Central memory CD4-positive, alpha-beta T cell (primary cell): Measurements from ENCODE around the gene TRIP10.

Source experiments
- DNase-seq: peaks from one replicate; pipeline ENCODE4 v3.0.0; 2022

Gene TRIP10

DNA sequence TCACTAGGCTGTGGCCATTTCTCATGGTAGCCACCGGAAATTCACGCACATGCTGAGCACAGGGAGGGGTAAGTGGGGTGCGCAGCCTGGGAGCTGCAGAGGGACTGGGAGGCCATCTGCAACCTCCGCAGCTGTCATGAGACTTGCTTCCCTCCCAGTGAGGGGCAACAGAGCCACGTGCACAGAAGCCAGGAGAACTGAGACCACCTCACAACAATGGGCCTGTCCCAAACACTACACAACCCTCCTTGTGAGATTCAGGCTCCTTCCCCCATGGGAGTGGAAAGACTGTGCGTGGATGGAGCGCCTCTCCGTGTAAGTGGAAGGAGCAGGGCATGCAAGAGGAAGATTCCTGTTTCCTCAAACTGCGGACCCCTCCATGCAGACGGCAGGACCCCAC lies 27.9 kb upstream of the TRIP10 start:
- no peak for DNase-seq

DNA sequence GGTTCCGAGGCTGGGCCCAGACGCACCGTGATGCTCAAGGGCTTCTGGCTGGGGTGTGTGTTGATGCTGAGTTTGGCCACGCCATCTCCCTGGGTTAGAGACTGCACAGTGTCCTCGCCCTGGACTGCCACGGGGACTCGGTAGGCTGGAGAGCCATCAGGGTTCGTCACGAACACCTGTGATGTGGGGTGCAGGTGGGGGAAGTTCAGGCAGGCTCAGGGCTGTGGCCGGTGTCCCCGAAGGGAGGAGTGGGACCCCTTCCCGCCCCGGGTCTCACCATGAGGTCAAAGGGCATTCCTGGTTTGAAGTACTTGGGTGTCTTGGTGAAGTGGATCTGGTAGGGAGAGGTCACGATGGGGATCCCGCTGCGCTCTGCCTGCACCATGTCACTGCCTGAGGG lies 27.2 kb upstream of the TRIP10 start:
- DNase-seq, result no peak

DNA sequence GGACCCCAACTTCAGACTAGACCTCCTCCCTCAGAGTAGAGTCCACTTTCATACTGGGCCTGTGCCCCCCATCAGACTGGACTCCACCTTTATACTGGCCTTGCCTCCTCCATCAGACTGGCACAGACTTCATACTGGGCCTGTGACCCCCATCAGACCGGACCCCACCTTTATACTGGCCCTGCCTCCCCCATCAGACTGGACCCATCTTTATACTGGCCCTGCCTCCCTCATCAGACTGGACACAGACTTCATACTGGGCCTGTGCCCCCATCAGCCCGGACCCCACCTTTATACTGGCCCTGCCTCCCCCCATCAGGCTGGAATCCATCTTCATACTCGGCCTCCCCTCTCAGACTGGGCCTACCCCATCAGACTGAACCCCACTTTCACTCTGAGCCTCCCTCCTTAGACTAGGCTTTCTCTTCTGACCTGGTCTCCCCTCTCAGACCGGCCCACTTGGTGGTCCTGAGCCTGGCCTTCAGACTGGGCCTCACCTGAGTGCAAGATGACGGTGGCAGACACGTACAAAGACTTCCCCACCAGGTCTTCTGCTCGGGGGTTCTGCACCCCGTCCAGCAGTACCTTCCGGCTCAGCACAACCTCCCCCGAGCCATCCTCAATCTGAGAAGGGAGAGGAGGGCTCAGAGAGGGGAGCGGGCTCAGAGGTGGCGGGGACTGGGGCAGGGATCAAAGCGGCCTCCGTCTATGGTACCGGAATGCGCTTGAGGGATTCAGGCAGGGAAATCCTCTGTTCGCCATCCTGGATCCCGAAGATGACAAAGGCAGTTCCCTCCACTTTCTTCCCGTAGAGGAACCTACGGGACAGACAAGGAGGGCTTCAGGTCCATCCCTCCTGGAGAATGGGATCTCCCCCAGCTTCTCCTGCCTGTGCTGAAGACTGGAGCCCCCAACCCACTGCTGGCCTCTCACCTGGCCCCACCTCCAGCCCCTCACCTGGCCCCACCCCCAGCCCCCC lies 26.5 kb upstream of the TRIP10 start:
- no peak for DNase-seq

DNA sequence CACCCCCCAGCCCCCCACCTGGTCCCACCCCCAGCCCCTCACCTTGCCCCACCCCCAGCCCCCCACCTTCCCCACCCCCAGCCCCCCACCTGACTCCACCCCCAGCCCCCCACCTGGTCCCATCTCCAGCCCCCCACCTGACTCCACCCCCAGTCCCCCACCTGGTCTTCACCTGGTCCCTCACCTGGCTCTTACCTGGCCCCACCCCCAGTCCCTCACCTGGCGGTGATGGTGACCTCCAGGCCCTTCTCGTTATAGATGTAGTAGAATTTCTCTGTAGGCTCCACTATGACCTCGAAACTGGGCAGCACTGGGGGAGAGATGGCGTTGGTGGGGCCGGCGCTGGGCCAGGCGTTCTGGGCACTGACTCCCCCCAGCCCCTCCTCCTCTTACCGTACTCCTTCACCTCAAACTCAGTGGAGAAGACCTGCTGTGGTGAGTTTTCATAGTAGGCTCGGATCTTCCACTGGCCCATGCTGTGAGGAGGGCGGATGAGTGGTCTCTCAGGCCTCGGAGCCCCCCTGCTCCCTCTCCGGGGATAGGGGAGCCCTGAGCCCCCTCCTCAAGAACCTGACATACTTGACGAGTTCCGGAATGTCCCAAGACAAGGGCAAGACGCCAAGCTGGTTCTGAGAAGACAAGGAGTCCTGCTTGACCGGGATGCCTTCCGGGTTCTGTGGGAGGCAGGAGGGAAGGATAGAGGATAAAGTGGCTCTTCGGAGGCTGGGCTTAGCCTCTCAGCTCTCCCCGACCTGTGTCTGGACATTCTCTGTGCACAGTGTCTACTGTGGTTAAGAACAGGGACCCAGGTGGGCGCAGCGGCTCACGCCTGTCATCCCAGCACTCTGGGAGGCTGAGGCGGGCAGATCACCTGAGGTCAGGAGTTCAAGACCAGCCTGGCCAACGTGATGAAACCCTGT lies 25.4 kb upstream of the TRIP10 start:
- DNase-seq, result no peak

DNA sequence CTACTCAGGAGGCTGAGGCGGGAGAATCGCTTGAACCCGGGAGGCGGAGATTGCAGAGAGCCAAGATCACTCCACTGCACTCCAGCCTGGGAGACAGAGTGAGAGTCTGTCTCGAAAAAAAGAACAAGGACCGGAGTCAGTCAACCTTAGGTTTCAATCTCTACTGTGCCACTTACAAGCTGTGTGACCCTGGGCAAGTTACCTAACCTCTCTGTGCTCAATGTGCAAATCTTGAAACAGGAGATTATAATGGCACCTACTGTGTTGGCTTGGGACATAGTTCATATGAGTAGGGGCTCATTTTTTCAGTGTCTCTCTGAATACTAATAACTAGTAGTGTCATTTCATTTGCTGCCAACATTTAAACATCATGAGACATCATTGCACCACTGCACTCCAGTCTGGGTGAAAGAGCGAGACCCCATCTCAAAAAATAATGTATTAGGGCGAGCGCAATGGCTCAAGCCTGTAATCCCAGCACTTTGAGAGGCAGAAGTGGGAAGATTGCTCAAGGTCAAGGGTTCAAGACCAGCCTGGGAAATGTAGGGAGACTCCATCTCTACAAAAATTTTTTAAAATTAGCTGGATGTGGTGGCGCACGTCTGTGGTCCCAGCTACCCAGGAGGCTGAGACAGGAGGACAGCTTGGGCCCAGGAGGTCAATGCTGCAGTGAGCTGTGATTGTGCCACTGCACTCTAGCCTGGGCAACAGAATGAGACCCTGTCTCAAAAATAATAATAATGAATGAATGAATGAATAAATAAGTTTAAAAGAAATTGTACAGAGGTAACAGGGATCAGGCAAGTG lies 24.5 kb upstream of the TRIP10 start:
- no peak for DNase-seq

DNA sequence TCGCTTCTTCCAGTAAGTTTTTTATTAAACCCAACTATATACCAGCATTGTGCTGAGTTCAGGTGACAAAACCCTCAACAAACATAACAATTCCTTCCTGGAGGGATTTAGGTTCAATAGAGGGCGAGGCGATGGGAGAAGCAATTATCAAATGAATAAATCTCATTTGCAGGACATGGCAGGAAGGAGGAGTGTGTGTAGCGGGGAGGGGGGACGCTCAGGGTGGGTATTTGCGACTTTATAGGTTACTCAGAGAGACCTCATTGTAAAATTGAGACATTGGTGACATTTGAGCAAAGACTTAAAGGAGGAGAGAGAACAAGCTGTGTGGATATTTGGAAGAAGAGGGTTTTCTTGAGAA lies 22.9 kb upstream of the TRIP10 start:
- no peak for DNase-seq

DNA sequence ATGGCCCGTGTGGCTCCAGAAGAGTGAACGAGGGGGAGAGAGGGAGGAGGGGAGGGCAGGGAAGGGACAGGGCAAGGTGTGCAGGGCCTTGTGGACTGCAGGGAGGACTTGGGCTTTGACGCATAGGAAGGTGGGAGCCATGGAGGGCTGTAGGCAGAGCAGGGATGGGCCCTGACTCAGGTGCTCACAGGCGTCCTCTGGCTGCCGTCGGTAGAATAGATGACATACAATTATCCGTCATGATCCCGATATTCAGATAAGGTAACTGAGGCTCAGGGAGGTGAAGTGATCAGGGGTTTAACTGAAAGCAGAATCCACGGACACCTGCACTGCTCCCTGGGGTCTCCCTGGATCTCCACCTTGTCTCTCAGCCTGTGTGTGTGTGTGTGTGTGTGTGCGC lies 22.4 kb upstream of the TRIP10 start:
- DNase-seq, result no peak

DNA sequence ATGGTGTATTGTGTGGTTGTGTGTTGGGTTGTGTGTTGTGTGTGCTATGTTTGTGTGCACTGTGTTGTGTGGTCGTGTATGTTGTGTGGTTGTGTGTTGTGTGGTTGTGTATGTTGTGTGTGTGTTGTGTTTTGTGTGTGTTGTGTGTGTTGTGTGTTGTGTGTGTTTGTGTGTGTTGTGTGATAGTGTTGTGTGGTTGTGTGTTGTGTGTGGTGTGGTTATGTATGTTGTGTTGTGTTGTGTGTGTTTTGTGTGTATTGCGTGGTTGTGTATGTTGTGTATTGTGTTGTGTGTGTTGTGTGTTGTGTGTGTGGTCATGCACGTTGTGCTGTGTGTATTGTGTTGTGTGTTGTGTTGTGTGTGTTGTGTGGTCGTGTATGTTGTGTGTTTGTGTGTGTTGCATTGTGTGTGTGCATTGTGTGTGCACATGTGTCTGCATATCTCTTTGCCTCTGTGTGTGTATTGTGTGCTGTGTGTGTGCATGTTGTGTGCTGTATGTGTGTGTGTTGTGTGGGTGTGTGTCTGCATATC lies 22.0 kb upstream of the TRIP10 start:
- DNase-seq, result no peak

DNA sequence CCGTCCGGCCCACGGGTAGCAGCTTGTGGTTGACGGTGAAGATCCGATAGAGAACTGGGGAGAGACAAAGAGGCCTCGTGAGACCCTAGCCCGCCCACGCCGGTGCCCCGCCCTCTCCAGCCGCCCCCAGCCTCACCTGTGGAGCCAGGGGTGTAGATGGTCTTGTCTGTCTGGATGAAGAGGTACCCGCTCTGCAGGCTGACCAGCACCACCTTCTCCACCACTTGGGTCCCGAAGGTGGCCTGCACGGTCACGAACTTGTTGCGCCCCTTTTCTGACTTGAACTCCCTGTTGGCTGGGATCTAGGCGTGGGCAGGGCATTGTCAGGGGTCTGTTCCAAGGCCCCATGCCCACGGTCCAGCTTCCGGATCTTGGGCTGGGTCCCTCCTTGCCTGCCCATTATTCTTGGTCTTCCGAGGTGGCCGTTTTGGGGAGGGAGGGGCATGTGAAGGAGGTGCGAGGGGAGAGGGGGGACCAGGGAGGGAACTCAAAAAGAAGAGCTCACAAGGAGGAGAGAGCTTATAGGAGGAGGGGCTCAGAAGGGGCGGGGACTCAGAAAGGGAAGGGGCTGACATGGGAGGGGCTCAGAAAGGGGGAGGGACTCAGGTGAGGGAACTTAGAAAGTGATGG lies 21.3 kb upstream of the TRIP10 start:
- DNase-seq, result no peak

DNA sequence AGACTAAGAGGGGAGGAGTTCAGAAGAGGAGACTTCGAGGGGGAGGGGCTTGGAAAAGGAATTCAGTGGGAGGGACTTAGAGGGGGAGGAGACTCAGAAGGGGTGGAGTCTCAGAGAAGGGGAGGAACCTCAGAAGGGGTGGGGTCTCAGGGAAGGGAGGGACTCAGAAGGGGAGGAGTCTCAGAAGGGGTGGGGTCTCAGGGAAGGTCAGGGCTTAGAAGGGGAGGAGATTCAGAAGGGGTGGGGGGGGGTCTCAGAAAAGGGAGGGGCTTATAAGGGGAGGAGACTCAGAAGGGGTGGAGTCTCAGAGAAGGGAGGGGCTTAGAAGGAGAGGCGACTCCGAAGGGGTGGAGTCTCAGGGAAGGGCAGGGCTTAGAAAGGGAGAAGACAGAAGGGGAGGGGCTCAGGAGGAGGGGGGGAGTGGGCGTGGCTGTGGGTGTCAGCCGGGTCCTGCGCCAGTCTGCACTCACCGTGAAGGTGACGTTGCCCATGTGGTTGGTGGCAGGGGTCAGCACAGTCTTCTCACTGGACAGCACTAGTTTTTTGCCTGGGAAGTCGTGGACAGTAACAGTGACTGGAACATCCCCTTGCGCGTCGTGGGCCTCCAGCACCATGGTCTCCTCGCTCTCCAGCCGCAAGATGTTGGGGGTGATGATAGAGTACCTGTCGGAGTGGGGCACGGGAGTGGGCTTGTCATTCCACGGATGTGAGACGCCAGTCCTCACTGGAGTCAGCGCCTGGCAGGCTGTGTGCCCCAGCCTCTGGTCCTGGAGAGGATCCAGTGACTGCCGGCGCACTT lies 20.5 kb upstream of the TRIP10 start:
- DNase-seq, result no peak

DNA sequence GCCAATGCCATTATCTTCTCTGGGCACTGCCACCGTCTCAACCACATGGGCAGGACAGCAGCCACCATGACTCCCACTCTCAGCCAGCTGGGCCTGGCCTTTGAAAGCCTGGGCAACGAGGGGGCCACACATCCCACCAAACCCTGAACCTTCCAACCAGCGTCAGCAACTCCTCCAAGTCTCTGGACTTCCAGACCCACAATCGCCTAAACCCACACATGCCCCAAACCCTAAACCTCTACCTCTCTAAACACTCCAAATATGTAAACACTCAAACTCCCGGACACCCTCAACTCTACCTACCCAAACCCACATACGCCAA lies 20.0 kb upstream of the TRIP10 start:
- DNase-seq, result no peak

DNA sequence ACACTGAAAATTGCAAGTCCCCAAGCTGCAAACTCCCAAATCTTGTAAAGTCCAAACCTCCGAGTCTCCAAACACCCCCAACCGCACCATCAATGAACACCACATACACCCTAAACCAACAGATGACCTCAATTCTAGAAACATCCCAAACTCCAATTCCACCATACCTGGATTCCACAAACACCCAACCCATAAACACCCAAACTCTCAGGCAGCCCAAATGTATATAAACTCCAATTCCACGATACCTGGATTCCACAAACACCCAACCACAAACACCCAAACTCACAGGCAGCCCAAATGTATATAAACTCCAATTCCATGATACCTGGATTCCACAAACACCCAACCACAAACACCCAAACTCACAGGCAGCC lies 19.5 kb upstream of the TRIP10 start:
- DNase-seq, result no peak

DNA sequence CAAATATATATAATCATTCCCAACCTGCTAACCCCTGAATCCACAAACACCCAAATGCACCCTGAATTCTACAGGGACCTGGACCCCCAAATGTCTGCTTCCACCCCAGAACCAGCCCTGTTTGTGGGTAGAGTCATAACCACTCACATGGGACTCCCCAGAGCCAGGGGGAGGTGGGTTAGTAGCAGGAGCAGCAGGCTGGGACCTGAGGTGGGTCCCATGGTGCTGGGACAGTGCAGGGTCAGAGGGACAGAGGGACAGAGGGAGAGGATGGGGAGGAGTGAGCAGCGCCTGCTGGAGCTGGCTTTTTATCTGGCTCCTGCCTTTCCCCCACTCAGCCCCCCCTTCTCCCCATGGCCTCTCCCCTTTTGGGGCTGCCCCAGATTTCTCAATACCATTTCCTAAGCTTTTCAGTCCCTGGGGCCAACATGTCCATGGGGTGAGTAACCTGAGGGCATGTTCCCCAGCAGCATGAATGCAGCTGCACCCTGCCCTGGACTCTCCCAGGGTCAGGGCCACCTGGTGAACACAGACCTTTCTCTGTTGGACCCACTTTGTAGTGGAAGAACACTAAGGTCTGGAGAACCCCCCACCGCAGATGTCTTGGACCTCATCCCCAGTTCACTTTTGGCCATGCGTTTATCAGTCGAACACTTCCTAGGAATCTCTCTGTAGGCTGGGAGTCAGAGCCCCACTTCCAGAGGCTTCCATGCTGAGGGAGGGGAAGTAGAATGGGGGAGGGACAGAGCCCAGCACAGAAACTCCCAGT lies 18.9 kb upstream of the TRIP10 start, which contains the start of gene C3:
TSS of gene C3 (minus strand) at position 282 of the 769 bp plus-strand sequence. CDS start at position 221, 61 bp downstream.
- DNase-seq, result no peak

DNA sequence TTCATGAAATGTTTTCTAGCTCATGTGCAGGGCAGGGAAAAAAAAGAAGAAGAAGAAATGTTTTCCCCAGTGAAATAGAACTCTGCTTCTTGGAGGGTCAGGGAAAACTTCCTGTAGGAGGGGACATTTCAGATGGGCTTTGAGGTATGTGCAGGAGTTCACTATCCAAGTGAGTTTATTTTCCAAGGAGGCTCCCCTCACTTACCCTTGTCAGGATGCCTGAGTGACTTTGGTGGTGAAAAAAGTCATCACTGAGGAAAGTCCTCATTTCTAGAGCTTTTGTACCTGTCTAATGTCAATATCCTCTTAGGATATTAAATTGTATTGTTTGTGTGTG lies 18.4 kb upstream of the TRIP10 start:
- no peak for DNase-seq

DNA sequence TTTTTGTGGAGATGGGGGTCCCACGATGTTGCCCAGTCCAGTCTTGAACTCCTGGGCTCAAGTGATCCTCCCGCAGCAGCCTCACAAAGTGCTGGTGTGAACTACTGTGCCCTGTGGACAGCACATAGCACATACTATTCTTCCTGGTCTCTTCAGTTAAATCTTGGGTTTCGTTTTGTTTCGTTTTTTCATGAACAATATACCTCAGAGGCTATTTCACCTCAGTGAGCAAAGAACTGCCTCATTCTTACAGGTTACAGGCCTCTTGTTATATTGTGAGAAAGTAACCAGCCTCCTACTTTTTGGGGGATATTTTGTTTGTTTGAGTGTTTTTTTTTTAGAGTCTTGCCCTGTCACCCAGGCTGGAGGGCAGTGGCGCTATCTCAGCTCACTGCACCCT lies 17.7 kb upstream of the TRIP10 start:
- no peak for DNase-seq

DNA sequence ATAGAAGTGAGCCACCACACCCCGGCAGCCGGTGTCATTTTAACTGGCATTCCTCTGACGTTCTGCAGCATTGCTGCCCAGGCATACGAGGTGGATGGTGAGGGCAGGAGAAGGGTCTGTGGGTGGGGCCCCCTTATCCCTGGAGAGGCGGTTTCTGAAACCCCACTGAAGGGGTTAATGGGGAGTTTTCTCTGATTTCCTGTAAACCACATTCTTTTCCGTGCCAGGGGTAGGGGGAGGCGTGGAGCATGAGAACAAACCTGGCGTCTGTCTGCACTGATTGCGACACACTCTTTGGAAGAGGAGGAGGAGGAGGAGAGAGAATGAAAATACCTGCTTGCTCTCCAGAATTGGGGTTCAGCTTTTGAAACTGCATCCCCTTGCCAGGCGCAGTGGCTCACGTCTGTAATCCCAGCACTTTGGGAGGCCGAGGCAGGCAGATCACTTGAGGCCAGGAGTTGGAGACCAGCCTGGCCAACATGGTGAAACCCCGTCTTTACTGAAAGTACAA lies 16.3 kb upstream of the TRIP10 start:
- no peak for DNase-seq

DNA sequence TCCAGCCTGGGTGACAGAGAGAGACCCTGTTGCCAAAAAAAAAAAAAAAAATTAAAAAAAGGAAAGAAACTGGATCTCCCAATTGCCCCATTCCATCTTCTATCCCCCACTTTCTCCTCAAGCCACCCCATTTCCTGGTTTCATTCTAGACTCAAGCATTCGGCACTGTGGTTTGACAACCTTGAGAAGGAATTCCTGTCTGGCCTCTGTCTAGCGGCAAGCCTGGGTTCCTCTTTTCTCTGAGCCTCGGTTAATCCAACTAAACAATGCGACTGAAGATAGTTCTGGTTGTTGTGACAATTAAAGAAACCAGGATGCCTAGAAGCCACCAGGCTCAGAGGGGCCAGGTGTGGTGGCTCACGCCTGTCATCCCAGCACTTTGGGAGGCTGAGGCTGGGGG lies 15.7 kb upstream of the TRIP10 start:
- no peak for DNase-seq

DNA sequence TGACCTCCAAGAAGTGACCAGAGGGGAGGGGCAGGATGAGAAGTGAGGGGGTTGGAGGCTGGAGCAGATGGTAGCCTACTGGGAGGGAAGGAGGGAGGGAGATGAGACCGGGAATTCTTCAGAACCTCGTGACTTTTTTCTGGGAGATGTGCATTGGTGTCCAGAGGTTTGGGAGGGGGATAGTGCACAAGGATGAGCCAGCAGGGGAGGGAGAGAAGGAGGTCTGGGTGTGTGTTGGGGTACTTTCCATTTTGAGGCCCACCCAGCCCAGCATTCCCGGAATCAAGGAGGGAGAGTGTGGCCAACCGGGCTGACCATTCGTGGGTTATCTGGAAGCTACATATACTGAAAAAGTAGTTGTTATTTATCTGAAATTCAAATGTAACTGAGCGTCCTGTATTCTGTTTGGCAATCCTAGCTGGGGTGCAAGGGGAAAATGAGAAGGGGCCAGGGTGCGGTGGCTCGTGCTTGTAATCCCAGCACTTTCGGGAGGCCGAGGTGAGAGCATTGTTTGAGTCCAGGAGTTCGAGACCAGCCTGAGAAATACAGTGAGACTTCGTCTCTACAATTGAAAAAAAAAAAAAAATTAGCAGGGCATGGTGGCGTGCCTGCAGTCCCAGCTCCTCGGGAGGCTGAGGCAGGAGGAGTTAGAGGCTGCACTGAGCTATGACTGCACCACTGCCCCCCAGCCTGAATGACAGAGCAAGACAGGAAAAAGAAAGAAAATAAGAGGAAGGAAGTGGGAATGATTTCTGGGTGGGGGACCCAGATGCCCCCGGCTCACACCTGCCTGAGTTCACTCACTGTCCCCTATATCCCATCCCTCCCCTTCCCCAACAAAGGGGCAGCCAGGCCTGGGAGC lies 14.6 kb upstream of the TRIP10 start:
- no peak for DNase-seq

DNA sequence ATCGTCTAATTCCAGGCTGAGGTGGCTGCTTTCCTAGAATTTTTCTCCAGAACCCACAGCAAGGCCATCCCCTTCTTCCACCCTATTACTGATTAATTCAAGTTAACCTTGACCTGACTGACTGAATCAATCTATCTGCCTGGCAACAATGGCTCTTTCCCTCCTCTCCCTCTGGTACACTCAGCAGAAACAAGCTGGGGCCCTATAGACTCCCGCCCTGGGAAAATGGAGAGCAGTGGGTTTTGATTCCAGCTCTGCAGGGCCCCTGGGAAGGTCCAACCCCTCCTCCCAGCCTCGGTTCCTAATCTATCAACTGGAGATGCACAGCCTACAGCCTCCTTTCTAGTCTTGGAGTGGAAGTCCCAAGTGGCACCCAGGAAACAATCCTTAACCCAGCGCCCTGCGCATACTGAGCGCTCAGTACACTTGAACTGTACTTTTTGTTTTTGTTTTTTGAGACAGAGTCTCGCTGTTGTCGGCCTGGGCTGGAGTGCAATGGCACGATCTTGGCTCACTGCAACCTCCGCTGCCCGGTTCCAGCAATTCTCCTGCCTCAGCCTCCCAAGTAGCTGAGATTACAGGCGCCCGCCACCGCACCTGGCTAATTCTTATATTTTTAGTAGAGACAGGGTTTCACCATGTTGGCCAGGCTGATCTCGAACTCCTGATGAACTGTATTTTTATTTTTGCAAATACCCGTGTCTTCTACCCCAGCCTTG lies 13.8 kb upstream of the TRIP10 start:
- no peak for DNase-seq
